CD14-positive monocyte (primary cell): ENCODE results near the gene MEMO1. TPM values are rescaled to one million over a fixed set of nuclear protein-coding genes. Genes with fewer than 3 reads are reported as not detected.

ENCODE experiments used
- DNase-seq, 3 donors: peaks; one replicate each; pipeline ENCODE4 v3.0.0-alpha.2; 2011 to 2022
- H2AFZ ChIP-seq: 2 replicates; pipeline ENCODE4 v1.6.0; 2012; ENCODE audit warnings: mild to moderate bottlenecking, low read depth, low read length, inconsistent platforms; ENCODE audit not compliant: insufficient read depth, poor library complexity, severe bottlenecking
- H3K27ac ChIP-seq, 2 donors: 1 replicate in 1 of 2; 2 replicates in 1 of 2; pipeline ENCODE4 v1.5.1; 2012 to 2013; ENCODE audit warnings: low read length in 2 of 2, control low read depth in 1 of 2, inconsistent platforms in 1 of 2, low read depth in 1 of 2, mild to moderate bottlenecking in 1 of 2
- H3K27me3 ChIP-seq, 2 donors: one replicate each; pipeline versions ENCODE4 v1.6.0 to v1.6.1; 2011 to 2013; ENCODE audit warnings: low read length in 2 of 2; ENCODE audit not compliant: control insufficient read depth in 2 of 2, insufficient read depth in 2 of 2
- H3K36me3 ChIP-seq, 2 donors: replicated peaks in 1 of 2; 1 replicate in 1 of 2; 2 replicates in 1 of 2; pipeline versions ENCODE4 v1.5.1 to v1.6.1; 2012 to 2013; ENCODE audit warnings: low read length in 2 of 2, control low read depth in 1 of 2, inconsistent platforms in 1 of 2, mild to moderate bottlenecking in 1 of 2; ENCODE audit not compliant: insufficient read depth in 2 of 2, control insufficient read depth in 1 of 2
- H3K4me1 ChIP-seq, 2 donors: 1 replicate in 1 of 2; 2 replicates in 1 of 2; pipeline versions ENCODE4 v1.5.1 to v1.6.1; 2012 to 2013; ENCODE audit warnings: low read length in 2 of 2, control low read depth in 1 of 2, inconsistent platforms in 1 of 2, mild to moderate bottlenecking in 1 of 2, moderate library complexity in 1 of 2; ENCODE audit not compliant: insufficient read depth in 2 of 2, control insufficient read depth in 1 of 2
- H3K4me2 ChIP-seq: replicated peaks from 2 replicates; pipeline ENCODE3; 2012; ENCODE audit warnings: low read length, moderate library complexity, mild to moderate bottlenecking; ENCODE audit not compliant: poor library complexity, severe bottlenecking; ENCODE audit errors: extremely low read depth
- H3K4me3 ChIP-seq, 3 experiments: fragments of 200-600 bp in 1 of 3; sonication (generic) in 1 of 3; replicated peaks in 1 of 3; 1 replicate in 2 of 3; 2 replicates in 1 of 3; pipeline ENCODE4 v1.5.1; 2011 to 2013; ENCODE audit warnings: low read length in 3 of 3, mild to moderate bottlenecking in 3 of 3, control low read depth in 2 of 3, low read depth in 2 of 3, inconsistent platforms in 1 of 3, moderate library complexity in 1 of 3
- H3K79me2 ChIP-seq: 2 replicates; pipeline ENCODE4 v1.6.0; 2012; ENCODE audit warnings: mild to moderate bottlenecking, control low read depth, inconsistent platforms, low read length, moderate library complexity; ENCODE audit not compliant: insufficient read depth
- H3K9ac ChIP-seq: 2 replicates; pipeline ENCODE4 v1.6.0; 2017; ENCODE audit warnings: low read length, mild to moderate bottlenecking; ENCODE audit not compliant: insufficient read depth, poor library complexity, severe bottlenecking
- H3K9me3 ChIP-seq, 2 donors: replicated peaks in 1 of 2; 1 replicate in 1 of 2; 2 replicates in 1 of 2; pipeline versions ENCODE4 v1.5.1 to v1.6.1; 2012 to 2013; ENCODE audit warnings: low read length in 2 of 2, control low read depth in 1 of 2; ENCODE audit not compliant: control insufficient read depth in 1 of 2, insufficient read depth in 1 of 2
- H4K20me1 ChIP-seq: 2 replicates; pipeline ENCODE4 v1.6.0; 2012; ENCODE audit warnings: mild to moderate bottlenecking, low read length, control low read depth, moderate library complexity; ENCODE audit not compliant: insufficient read depth
- H3K27ac Mint-ChIP-seq, 7 donors: one replicate each; pipeline ENCODE4 v1.8.0; 2020; ENCODE audit warnings: mild to moderate bottlenecking in 7 of 7, mixed read lengths in 7 of 7, moderate library complexity in 6 of 7, inconsistent platforms in 2 of 7
- H3K27me3 Mint-ChIP-seq, 3 donors: one replicate each; pipeline ENCODE4 v1.8.0; 2021 to 2022; ENCODE audit warnings: low read depth in 3 of 3, mild to moderate bottlenecking in 3 of 3, mixed read lengths in 3 of 3, moderate library complexity in 3 of 3, inconsistent platforms in 1 of 3
- H3K36me3 Mint-ChIP-seq, 2 donors: one replicate each; pipeline ENCODE4 v1.8.0; 2020; ENCODE audit warnings: mixed read lengths in 2 of 2, inconsistent platforms in 1 of 2, mild to moderate bottlenecking in 1 of 2
- H3K4me1 Mint-ChIP-seq: one replicate; pipeline ENCODE4 v1.8.0; 2020; ENCODE audit warnings: mild to moderate bottlenecking, mixed read lengths
- H3K4me3 Mint-ChIP-seq, 2 donors: one replicate each; pipeline ENCODE4 v1.8.0; 2020; ENCODE audit warnings: mild to moderate bottlenecking in 2 of 2, mixed read lengths in 2 of 2, moderate library complexity in 1 of 2
- H3K9me3 Mint-ChIP-seq, 7 donors: one replicate each; pipeline ENCODE4 v1.8.0; 2020 to 2022; ENCODE audit warnings: mixed read lengths in 7 of 7, mild to moderate bottlenecking in 6 of 7, moderate library complexity in 6 of 7, inconsistent platforms in 2 of 7
- CTCF ChIP-seq: fragments of 200-600 bp; IDR thresholded peaks from one replicate; pipeline ENCODE4 v1.8.0; 2022; ENCODE audit warnings: antibody characterized with exemption, mild to moderate bottlenecking
- WGBS: methylation state at CpG from one replicate; pipeline ENCODE4 v1.1.5; 2013; ENCODE audit warnings: missing lambda C conversion rate; ENCODE audit not compliant: insufficient coverage; 5-methylcytosine and 5-hydroxymethylcytosine counted together
- intact Hi-C, 2 donors: fragments of 100-400 bp; cut with micrococcal nuclease; formaldehyde crosslinking; loops; one replicate each; pipeline versions ENCODE4 v1.15.0 to v1.15.1; 2023
- polyA minus RNA-seq: library from RNA; depleted of rRNA, polyadenylated mRNA; stranded (reverse); fragments of >200 nt; gene quantifications from 2 replicates; pipeline ENCODE4 v1.2.3, GENCODE V29; 2012
- polyA plus RNA-seq, 3 donors: library from polyadenylated mRNA; depleted of rRNA in 1 of 3; unstranded in 2 of 3; stranded (reverse) in 1 of 3; fragments of 300-500 nt in 2 of 3; fragments of >200 nt in 1 of 3; fragmentation: Illumina TruSeq in 2 of 3; gene quantifications; 1 replicate in 2 of 3; 2 replicates in 1 of 3; pipeline ENCODE4 v1.2.3, GENCODE V29; 2012 to 2021
- total RNA-seq, 12 experiments: library from RNA in 1 of 12; stranded (reverse) in 1 of 12; fragments of 120-200 nt in 1 of 12; gene quantifications; one replicate each; pipeline ENCODE4 v1.2.4 and lab custom pipeline; 2013 to 2026; ENCODE audit warnings: mixed read lengths in 6 of 12, inconsistent platforms in 1 of 12

MEMO1 gene
- 48.6 TPM for total RNA-seq (2013)
- polyA plus RNA-seq (10 to 100 TPM; 49.5 to 63.7 (median 57.0) TPM), polyA minus RNA-seq (17.9 and 25.8 TPM in 2 replicates), total RNA-seq (lab: John Stamatoyannopoulos, UW) (1.8 to 8.9 (median 5.8) reads per million in 11 experiments)

GRCh38 chr2:32010670-32011484, at the start of gene MEMO1:
MEMO1 (minus strand) TSS chr2:32011008; CDS start chr2:32010247, 761 bp downstream.
- peak; percentile 90 to 96 (median 94) for DNase-seq
- Mint-ChIP-seq H3K9me3 (no peaks in the 10 kb centered on the region), H3K4me1 (peaks cover 49% of the 10 kb centered on the region), H3K27me3 (peaks cover 0 to 2% (median 0%) of the 10 kb centered on the region in 3 donors), H3K36me3 (peaks cover 4 to 8% of the 10 kb centered on the region in 2 donors), H3K27ac (peak within 1 kb of the TSS; percentile 89 to 96 (median 95)), H3K4me3 (peak within 1 kb of the TSS; percentile 95 to 98)
- Histone ChIP-seq H3K79me2 (peaks cover 43% of the 10 kb centered on the region), H3K36me3 (peaks cover 0 to 1% of the 10 kb centered on the region in 2 donors), H3K4me2 (peak within 1 kb of the TSS; percentile 86), H3K27me3 (no peaks in the 10 kb centered on the region), H3K9ac (peak within 1 kb of the TSS; percentile 75), H3K27ac (peak within 1 kb of the TSS; percentile 83 to 97), H3K4me1 (peaks cover 42 to 50% of the 10 kb centered on the region in 2 donors), H3K4me3 (peak within 1 kb of the TSS; percentile 74 to 88 (median 82)), H3K9me3 (no peaks in the 10 kb centered on the region), H4K20me1 (peaks cover 37% of the 10 kb centered on the region), H2AFZ (peak within 1 kb of the TSS; percentile 72)
- WGBS = 0% methylated on average over 36 of the region's 57 CpGs
- intact Hi-C loops = loop anchor here in 1 of 2 donors (5.0 kb wide), 1 partner anchor 1586 kb away; the partner anchor contains the start of gene FAM98A
- no peak for TF ChIP-seq CTCF

- peaks cover 12% of the 10 kb centered on the region for H3K4me1 Mint-ChIP-seq
- intact Hi-C loops = loop anchor here (5.0 to 10.0 kb wide), 3 partner anchors 53 to 75 kb away; no protein-coding TSS in a partner anchor
- no CpG with 5 or more reads among the region's 2 CpGs for WGBS
- no peak for TF ChIP-seq CTCF
- no peak overlapping the region for H3K9ac ChIP-seq
- DNase-seq = no peak
- H3K4me2 ChIP-seq = no peak overlapping the region
- H3K9me3 Mint-ChIP-seq = peaks cover 0 to 3% (median 0%) of the 10 kb centered on the region in 7 donors
- no peak overlapping the region for H3K27ac ChIP-seq
- peaks cover 11% of the 10 kb centered on the region for H3K79me2 ChIP-seq
- no peak overlapping the region for H3K4me3 ChIP-seq
- H3K4me1 ChIP-seq = peaks cover 17 to 20% of the 10 kb centered on the region in 2 donors
- H3K36me3 ChIP-seq = no peaks in the 10 kb centered on the region
- H2AFZ ChIP-seq = no peak overlapping the region
- peaks cover 0 to 4% (median 0%) of the 10 kb centered on the region in 3 donors for H3K27me3 Mint-ChIP-seq
- no peak overlapping the region for H3K4me3 Mint-ChIP-seq
- no peaks in the 10 kb centered on the region for H3K9me3 ChIP-seq
- no peak overlapping the region for H3K27ac Mint-ChIP-seq
- H3K36me3 Mint-ChIP-seq = no peaks in the 10 kb centered on the region
- H3K27me3 ChIP-seq = no peaks in the 10 kb centered on the region
- H4K20me1 ChIP-seq = peaks cover 6% of the 10 kb centered on the region
These were observed 49.5 kb upstream of the MEMO1 start for GRCh38 chr2:32060266-32060665.
